Body of pancreas (tissue), 4 donors: Measurements from ENCODE around the gene MRPL28. TPM values are rescaled to one million over a fixed set of nuclear protein-coding genes. Genes with fewer than 3 reads are reported as not detected.

Source experiments
- ATAC-seq: fragments of 150-250 bp; one replicate; pipeline ENCODE4 v1.9.1; 2016
- DNase-seq, 4 donors: peaks; one replicate each; pipeline ENCODE4 v3.0.0-alpha.2; 2019
- H3K27ac ChIP-seq, 4 donors: fragments of 200-600 bp; sonication (generic); 1 replicate in 3 of 4; 2 replicates in 1 of 4; pipeline versions ENCODE4 v1.5.1 to v1.6.1; 2016 to 2019; ENCODE audit warnings: mild to moderate bottlenecking in 1 of 4, mixed read lengths in 1 of 4, moderate library complexity in 1 of 4
- H3K27me3 ChIP-seq, 2 donors: fragments of 200-600 bp; sonication (generic); one replicate each; pipeline ENCODE4 v1.6.0; 2016; ENCODE audit warnings: mild to moderate bottlenecking in 1 of 2
- H3K36me3 ChIP-seq, 2 donors: fragments of 200-600 bp; sonication (generic); replicated peaks in 1 of 2; 2 replicates each; pipeline ENCODE4 v1.5.1; 2016; ENCODE audit warnings: low read depth in 2 of 2; ENCODE audit not compliant: insufficient read depth in 1 of 2
- H3K4me1 ChIP-seq: fragments of 200-600 bp; sonication (generic); one replicate; pipeline ENCODE4 v1.6.0; 2016
- H3K4me3 ChIP-seq, 2 donors: fragments of 200-600 bp; sonication (generic); 1 replicate in 1 of 2; 2 replicates in 1 of 2; pipeline ENCODE4 v1.5.1; 2016 to 2019
- H3K9me3 ChIP-seq, 3 donors: fragments of 200-600 bp; sonication (generic); 1 replicate in 2 of 3; 2 replicates in 1 of 3; pipeline ENCODE4 v1.5.1; 2016
- POLR2A ChIP-seq, 3 donors: fragments of 450-650 bp; IDR thresholded peaks; one replicate each; pipeline ENCODE4 v1.6.1; 2016; ENCODE audit warnings: antibody characterized with exemption in 3 of 3, mild to moderate bottlenecking in 2 of 3
- WGBS, 2 donors: methylation state at CpG; one replicate each; pipeline ENCODE4 v1.1.5; 2017; 5-methylcytosine and 5-hydroxymethylcytosine counted together
- intact Hi-C: fragments of 100-400 bp; cut with DNase I; formaldehyde crosslinking; loops from one replicate; pipeline ENCODE4 v1.15.1; 2023
- total RNA-seq, 2 donors: library from RNA; depleted of rRNA; stranded (reverse); fragments of >200 nt; gene quantifications; one replicate each; pipeline ENCODE4 v1.1.0, GENCODE V29; 2016
- TF ChIP-seq, protein P1 (sequence below), 7 experiments: fragments of 450-650 bp in 4 of 7; fragments of 200-600 bp in 3 of 7; sonication (generic) in 3 of 7; IDR thresholded peaks; one replicate each; pipeline ENCODE4 v1.5.1; 2016 to 2019; ENCODE audit warnings: antibody characterized with exemption in 7 of 7

MRPL28 gene
- total RNA-seq, 2 donors from 2014 or later, result 22.1 to 31.0 TPM

DNA sequence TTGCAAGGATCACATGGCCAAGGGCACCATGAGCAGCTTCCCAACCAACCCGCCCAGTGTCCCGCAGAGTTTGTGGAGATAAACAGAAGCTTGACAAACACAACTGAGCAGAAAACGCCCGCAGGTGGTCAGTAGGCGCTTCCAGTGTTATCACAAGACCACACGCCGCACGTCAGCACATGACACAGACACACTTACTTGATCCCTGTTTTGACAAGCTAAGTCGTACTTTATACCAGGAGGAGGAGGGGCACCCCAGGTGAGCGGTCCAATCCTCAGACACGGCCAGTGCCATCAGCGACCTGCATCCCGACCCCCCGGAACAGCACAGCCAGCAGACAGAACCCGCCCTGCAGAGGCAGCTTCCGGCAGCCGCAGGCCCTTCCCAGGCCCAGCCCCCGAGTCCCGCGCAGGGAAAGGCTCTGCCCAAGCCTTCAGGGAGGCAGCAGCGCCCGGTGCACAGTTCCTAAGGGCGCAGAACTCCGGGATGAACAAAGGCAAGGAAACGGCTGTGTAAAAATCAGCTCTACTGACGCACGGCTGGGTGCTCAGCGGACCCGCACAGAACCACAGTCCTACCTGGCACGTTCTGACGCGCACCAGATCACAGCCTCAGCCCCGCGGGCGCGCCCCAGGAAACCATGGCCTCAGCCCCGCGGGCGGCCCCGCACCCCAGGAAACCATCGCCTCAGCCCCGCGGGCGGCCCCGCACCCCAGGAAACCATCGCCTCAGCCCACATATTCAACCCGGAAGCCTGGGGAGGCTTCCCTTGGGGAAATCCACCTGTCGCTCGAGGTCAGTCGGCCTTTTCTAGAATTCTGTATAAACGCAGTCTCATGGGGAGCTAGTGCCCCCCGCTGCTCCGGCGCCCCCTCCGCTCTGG lies 45.6 kb downstream of the MRPL28 start:
- Histone ChIP-seq H3K27me3 (no peaks in the 10 kb centered on the region), H3K9me3 (no peaks in the 10 kb centered on the region), H3K4me3 (no peak overlapping the region), H3K36me3 (no peaks in the 10 kb centered on the region), H3K27ac (no peak overlapping the region), H3K4me1 (peaks cover 21% of the 10 kb centered on the region)
- intact Hi-C loops, result no loop called here
- TF ChIP-seq, protein P1, sequence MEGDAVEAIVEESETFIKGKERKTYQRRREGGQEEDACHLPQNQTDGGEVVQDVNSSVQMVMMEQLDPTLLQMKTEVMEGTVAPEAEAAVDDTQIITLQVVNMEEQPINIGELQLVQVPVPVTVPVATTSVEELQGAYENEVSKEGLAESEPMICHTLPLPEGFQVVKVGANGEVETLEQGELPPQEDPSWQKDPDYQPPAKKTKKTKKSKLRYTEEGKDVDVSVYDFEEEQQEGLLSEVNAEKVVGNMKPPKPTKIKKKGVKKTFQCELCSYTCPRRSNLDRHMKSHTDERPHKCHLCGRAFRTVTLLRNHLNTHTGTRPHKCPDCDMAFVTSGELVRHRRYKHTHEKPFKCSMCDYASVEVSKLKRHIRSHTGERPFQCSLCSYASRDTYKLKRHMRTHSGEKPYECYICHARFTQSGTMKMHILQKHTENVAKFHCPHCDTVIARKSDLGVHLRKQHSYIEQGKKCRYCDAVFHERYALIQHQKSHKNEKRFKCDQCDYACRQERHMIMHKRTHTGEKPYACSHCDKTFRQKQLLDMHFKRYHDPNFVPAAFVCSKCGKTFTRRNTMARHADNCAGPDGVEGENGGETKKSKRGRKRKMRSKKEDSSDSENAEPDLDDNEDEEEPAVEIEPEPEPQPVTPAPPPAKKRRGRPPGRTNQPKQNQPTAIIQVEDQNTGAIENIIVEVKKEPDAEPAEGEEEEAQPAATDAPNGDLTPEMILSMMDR (IDR thresholded peaks at IDR 0.05), result no peak
- no peak for TF ChIP-seq POLR2A (IDR thresholded peaks at IDR 0.05)
- no peak for ATAC-seq
- DNase-seq, result no peak
- 70 to 91% methylated on average over 11 to 48 of the region's 55 CpGs for WGBS, 2 donors

DNA sequence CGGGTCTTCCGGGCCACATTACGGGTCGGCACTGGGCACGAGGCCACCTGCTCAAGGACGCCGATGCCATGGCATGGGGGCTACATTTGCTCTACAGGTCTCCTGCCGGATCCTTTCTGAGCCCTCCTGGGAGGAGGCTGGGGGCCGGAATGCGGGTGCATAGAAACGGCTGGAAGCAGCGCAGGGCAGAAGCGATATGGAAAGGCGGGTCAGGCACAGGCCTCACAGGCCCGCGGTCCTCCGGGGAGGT lies 46.2 kb downstream of the MRPL28 start:
- DNase-seq (no peak), ATAC-seq (no peak)
- Histone ChIP-seq H3K4me3 (no peak overlapping the region), H3K4me1 (peaks cover 21% of the 10 kb centered on the region), H3K27me3 (no peaks in the 10 kb centered on the region), H3K27ac (no peak overlapping the region), H3K36me3 (no peaks in the 10 kb centered on the region), H3K9me3 (no peaks in the 10 kb centered on the region)
- no peak for TF ChIP-seq POLR2A (IDR thresholded peaks at IDR 0.05)
- TF ChIP-seq, protein P1 (IDR thresholded peaks at IDR 0.05), result no peak
- 85 to 92% methylated on average over 10 to 17 of the region's 17 CpGs for WGBS, 2 donors
- intact Hi-C loops, result no loop called here

DNA sequence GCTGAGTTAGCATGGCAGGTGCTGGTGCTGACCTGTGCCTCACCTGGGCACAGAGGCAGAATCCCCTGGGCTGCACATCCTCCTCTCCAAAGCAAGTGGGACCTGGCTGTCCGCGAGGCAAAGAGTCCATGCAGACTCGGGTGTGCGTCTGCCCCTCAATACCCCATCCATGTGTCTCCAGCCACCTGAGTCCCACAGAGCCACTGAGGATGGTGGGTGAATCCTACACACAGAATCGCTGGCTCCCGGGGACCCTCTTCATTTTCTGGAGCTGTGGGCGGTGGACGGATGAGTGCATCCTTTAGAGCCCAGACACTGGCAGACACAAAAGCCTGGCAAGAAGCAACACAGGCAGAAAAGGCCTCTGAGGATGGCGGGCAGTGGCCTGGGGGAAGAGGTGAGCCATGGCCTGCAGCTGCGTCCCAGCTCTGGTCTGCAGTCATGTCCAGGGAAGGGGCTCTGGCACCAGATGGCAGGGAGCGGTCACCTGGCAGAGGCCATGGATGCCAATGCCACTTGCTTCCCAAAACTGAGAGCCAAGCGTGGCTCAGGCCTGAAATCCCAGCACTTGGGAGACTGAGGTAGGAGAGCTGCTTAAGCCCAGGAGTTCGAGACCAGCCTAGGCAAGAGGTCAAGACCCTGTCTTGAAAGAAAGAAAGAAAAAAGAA lies 47.7 kb downstream of the MRPL28 start:
- no peaks in the 10 kb centered on the region for H3K9me3 ChIP-seq
- H3K36me3 ChIP-seq, result no peaks in the 10 kb centered on the region
- TF ChIP-seq, protein P1 (IDR thresholded peaks at IDR 0.05), result no peak
- no peak for TF ChIP-seq POLR2A (IDR thresholded peaks at IDR 0.05)
- no peak overlapping the region for H3K4me3 ChIP-seq
- DNase-seq, result no peak
- H3K4me1 ChIP-seq, result peaks cover 13% of the 10 kb centered on the region
- no peak overlapping the region for H3K27ac ChIP-seq
- whole genome bisulfite sequencing, 2 donors, result 85 to 98% methylated on average over 7 to 12 of the region's 13 CpGs
- no peak for ATAC-seq
- intact Hi-C loops, result no loop called here
- no peaks in the 10 kb centered on the region for H3K27me3 ChIP-seq

DNA sequence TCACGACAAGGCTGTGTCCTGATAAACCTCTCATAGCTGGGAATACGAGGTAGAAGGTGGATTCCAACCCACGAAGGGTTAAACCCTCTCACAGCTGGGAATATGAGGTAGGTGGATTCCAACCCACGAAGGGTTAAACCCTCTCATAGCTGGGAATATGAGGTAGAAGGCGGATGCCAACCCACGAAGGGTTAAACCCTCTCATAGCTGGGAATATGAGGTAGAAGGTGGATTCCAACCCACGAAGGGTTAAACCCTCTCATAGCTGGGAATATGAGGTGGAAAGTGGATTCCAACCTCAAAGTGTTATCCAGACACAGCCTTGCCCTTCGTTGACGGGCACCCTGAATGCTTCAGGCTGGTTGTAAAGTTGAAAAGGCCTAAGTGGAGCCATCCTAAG lies 48.8 kb downstream of the MRPL28 start:
- Histone ChIP-seq H3K4me3 (no peak overlapping the region), H3K36me3 (no peaks in the 10 kb centered on the region), H3K27ac (no peak overlapping the region), H3K9me3 (no peaks in the 10 kb centered on the region), H3K27me3 (no peaks in the 10 kb centered on the region), H3K4me1 (peaks cover 2% of the 10 kb centered on the region)
- ATAC-seq, result no peak
- intact Hi-C loops, result no loop called here
- DNase-seq, result no peak
- TF ChIP-seq, protein P1 (IDR thresholded peaks at IDR 0.05), result no peak
- no peak for TF ChIP-seq POLR2A (IDR thresholded peaks at IDR 0.05)
- WGBS, 2 donors, result 64 to 71% methylated on average over 9 of the region's 9 CpGs
